ENCODE results near the gene CELSR1.
A peak's percentile ranks its signal among the peaks of the same experiment; 100 is the strongest.

Gene CELSR1, protein sequence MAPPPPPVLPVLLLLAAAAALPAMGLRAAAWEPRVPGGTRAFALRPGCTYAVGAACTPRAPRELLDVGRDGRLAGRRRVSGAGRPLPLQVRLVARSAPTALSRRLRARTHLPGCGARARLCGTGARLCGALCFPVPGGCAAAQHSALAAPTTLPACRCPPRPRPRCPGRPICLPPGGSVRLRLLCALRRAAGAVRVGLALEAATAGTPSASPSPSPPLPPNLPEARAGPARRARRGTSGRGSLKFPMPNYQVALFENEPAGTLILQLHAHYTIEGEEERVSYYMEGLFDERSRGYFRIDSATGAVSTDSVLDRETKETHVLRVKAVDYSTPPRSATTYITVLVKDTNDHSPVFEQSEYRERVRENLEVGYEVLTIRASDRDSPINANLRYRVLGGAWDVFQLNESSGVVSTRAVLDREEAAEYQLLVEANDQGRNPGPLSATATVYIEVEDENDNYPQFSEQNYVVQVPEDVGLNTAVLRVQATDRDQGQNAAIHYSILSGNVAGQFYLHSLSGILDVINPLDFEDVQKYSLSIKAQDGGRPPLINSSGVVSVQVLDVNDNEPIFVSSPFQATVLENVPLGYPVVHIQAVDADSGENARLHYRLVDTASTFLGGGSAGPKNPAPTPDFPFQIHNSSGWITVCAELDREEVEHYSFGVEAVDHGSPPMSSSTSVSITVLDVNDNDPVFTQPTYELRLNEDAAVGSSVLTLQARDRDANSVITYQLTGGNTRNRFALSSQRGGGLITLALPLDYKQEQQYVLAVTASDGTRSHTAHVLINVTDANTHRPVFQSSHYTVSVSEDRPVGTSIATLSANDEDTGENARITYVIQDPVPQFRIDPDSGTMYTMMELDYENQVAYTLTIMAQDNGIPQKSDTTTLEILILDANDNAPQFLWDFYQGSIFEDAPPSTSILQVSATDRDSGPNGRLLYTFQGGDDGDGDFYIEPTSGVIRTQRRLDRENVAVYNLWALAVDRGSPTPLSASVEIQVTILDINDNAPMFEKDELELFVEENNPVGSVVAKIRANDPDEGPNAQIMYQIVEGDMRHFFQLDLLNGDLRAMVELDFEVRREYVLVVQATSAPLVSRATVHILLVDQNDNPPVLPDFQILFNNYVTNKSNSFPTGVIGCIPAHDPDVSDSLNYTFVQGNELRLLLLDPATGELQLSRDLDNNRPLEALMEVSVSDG (N-terminal part only)

DNA sequence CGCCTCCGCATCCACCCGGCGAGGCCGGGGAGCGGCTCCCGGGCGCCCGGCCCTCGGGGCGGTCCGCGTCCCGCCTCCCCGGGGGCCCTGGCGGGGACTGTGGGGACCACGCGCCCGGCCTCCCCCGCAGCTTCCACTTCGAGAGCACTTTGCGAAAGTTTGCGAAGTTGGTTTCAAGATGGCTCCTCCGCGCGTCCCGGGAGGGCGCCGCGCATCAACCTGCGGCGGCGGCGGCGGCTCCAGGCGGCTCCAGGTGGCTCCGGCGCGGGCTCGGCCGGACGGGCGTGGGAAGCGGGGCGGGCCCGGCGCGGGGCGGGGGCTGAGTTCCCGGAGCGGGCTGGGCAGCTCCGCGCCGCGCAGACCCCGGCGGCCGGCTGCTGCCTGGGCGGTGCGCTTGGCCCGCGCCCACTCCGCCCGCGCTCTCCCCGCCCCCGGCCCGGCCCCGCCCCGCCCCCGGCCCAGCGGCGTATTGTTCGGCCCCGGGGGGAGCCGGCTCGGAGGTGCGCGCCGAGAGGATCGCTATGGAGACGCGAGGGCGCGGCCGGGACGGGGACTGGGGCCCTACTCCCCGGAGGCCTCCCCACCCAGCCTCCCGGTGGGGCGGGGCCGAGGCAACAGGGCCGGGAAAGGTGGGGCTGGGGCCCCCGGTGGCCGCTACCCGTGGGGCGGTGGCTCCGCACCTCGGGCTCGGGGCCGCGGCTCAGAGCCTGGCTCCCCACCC is at the start of gene CELSR1:
CELSR1 (minus strand) TSS at position 396 of the 721 bp plus-strand sequence. CDS start 450 bp downstream, outside the sequence.
- peak; percentile 10 for DNase-seq

DNA sequence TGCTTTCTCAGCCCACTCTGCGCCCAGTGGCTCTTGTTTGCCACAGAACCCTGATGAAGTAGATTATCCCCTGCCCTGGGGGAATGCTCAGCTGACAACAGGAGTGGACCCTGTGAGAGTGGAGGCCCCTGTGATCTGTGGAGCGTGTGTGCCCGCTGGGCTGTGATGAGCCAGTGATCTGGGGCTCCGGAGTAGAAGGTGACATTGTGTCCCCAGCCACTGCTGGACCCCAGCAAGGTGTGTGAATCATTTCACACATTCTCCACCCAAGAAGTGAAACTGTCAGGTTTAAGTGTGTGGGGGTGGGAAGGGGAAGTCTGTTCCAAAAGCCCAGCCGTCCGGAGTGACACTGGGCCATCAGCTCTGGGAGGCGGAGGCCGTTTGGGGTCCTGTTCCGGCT is 49.6 kb upstream of the CELSR1 start:
- no peak for DNase-seq

DNA sequence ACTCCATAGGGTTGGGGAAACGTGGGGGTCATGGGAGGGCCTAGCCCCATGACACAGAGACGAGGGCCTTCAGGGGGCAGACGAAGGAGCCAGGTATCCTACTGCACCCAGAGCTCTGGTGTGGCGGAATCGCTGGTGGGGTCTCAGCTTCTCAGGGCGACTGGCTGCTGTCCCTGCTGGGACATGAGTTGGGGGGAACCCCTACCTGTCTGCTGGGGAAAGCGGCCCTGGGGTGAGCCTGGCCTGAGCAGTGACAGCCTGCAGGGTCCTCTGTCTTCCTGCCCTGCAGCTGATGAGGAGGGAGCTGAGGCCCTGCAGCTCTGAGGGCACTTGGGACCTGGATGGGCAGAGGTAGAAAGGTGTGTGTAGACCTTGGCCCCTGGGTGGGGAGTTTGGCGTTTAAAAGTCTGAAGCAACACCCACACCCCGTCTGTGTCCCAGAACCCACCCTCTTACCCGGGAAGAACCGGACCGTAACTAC is 49.2 kb upstream of the CELSR1 start:
- no peak for DNase-seq

DNA sequence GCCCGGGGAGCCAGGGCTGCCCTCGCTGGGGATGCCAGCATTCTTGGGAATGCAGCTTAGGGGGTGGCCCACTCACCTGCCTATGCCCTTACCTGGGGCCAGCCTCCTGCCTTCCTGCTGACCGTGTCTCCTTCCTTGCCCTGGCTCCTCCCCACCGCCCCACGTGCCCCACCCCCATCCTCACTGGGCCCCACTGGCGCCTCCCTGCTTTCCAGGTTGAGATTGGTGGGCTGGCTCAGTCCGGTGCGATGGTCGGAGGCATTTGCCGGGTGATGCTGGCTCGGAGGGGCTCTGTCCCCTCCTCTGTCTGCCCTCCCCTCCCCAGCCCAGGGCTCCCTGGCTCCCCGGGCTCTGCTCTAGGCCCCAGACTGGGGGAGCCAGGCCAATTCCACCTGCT is 48.7 kb upstream of the CELSR1 start:
- no peak for DNase-seq

DNA sequence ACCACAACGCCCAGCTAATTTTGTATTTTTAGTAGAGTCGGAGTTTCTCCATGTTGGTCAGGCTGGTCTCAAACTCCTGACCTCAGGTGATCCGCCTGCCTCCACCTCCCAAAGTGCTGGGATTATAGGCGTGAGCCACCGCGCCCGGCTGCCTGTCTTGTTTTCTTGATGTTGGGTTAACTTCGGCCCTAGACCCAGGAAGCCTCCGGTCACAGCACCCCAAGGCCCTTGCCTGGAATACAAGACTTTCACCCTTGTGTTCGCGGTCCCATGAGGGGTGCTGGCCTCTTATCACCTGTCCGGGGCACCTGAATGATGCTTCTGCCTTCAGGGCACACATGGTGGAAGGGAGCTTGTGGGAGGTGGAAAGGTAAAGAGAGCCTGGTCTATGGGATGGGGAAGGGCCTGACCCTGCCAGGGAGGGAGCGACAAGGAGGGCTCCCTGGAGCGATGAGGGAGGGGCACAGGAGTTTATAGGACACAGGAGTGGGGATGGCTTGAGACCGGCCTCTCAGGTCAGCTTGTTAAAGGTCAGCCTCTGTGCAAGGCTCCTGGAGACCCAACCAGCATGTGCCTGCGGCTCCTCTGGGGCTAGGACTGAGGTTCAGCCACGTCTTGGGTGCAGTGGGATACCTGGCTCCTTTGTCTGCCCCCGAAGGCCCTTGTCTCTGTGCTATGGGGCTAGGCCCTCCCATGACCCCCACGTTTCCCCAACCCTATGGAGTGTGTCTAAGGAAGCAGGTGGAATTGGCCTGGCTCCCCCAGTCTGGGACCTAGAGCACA is 48.1 kb upstream of the CELSR1 start:
- no peak for DNase-seq

DNA sequence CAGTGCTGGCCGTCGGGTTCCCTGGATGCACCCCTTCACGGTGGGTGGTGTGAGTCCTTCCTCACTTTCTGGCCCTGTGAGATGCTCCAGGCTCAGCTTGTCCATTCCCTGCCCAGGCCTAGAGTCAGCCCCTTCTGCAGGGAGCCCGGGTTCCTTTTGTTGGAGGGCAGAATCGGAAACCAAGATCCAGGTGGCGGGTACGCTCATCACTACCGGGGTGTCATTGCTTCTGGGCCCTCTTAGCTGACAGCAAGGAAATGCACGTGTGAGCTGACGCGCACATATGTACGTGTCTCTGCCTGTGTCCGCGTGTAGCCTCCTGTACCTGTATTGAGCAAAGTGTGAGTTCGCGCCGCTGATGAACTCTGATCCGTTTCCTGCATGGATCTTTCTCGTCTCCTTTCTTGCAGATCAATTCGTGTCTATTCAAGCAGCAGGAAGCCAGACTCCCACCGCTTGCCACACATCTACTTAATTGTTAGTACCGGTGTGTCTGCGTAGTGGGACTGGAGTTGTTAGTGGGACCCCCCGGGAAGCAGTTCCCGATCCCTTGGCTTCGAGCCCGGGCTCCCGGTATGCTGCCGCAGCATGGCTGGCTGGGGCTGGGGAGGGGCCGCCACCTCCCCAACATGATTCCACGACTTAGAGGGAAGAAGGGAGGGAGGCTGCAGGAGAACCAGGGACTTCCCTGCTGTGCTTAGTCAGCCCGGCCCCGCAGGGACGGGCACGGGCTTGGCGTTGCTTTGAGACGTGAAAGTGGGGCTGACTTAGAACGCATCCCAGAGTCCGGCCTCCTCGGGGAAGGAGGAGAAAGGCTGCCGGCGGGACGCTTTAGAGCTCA is 46.9 kb upstream of the CELSR1 start:
- no peak for DNase-seq

DNA sequence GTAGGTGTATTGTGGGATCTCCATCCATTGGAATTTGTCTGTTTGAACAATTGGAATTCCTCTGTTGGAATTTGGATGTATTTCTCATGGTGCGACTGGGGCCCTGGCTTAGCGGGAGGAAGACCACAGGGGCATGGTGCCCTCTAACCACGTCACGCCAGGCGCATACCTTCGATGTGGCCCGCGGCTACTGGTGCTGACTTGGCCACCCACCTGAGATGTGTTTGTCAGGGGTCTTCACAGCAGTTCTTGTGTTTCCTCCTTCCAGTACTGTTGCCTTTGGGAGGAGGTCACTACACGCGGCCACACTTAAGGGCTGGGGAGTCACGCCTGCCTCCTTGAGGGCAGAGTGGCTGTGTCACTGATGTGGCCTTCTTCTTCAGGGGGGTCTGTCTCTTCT is 46.2 kb upstream of the CELSR1 start:
- no peak for DNase-seq

DNA sequence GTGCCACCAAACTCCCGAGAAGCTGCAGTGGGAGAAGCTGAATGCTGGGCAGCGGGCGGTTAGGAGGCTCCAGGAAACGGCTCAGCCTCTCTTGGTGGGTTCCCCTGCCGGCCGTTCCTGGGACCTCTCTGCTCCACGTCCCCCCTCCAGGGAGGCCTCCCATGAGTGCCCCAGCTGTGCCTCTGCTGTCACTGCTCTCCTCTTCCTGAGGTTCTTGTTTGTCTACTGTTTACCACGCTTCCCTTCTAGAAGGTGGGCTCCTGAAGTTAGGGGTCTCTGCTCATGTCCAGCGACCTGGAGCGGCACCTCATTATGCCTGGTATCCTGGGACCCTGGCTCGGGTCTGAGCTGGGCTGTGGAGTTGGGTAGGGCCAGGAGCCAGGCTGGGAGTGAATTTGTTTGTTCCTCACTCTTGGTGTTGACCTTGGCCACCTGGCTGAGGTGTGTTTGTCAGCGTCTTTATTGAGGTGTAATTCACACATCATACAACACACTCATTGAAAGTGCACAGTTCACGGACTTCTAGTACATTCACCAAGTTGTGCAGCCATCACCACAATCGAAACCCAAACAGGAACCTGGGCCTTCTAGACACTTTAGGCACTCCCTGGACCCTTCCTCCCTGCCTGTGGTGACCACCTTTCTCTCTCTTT is 45.0 kb upstream of the CELSR1 start:
- no peak for DNase-seq

DNA sequence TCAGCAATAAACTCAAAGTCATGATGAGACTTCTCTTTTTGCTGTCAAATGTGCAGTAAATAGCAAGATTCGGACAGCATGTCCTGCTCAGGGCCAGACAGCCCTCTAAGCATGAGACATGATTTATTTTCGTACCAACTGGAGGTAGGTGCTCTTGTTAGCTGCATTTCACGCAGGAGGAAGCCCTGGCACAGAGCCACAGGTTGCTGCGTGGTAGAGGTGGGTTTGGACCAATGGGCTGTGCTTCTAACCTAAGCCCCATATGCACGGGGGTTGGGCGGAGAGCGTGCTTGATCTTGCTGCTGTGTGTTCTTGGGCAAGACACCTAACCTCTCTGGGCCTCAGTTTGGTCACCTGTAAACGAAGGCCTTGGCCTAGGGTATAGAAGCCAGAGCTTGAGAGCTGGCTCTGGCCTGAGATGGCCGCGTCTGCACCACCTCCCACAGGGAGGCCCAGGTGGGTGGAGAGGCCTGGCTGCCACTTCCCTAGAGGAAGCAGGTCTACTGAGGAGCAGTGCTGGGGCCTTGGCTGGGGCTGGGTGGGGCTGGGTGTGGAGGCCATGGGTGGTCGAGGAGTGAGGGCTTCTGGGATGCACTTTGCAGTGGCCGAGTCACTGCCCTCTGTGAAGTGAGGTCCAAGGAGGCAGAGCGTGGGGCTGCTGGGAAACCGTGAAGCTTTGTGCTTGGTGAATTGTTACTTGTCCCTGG is 44.3 kb upstream of the CELSR1 start:
- no peak for DNase-seq

DNA sequence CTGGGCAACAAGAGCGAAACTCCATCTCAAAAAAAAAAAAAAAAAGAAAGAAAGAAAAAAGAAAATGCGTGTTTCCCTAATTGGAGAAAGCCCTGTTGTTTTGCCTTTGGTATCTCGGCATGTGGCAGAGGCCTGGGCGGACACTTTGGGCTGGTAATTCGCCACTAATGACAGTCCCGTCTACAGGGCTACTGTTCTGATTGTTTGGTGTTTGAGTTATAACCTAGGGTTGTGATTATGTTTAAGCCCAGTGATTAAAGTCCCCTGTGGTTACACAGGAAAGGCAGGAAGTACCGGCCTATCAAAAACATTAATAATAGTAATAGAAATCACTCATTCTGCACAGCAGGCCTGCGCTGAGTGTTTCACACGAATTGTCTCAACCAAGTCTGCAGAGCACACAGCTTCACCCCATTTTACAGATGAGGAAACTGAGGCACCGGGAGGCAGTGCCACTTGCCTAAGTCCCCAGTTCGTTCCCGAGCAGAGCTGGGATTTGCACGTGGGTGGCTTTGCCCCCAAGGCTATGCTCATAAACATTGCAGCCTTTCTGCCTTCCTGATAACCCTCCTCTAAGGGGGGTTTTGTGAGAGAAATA is 43.6 kb upstream of the CELSR1 start:
- DNase-seq = no peak

DNA sequence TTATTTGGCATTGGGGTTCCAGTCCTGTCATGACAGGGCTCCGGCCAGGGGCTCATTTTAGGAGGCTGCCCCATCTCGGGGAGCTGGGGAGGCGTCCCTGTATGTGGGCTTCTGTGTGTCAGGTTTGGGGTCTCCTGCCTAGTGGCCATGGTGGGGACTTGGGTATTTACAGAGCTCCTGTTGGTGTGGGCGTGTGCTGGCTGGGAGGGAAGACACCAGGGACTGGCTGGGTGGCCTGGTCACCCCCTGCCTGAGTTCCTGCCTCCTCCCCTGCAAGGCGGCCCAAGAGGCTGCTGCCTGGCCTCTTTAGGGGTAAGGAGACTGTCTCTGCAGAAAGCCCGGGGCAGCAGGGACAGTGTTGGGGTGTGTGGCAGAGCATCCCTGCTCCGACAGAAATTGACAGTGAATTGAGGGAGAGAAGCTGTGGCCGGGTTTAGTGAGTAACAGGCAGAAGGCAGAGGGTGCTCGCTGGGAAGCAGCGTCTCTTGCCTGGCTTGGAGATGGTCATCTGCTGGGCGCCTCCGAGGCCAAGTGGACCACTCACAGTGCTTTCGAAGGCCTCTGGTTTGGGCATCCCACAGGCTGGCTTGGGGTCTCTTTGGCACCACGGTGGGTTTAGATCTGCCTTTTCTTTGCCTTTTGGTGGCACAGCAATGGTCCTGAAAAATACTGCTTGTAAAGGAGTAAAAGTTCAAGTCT is 42.5 kb upstream of the CELSR1 start:
- DNase-seq = no peak

DNA sequence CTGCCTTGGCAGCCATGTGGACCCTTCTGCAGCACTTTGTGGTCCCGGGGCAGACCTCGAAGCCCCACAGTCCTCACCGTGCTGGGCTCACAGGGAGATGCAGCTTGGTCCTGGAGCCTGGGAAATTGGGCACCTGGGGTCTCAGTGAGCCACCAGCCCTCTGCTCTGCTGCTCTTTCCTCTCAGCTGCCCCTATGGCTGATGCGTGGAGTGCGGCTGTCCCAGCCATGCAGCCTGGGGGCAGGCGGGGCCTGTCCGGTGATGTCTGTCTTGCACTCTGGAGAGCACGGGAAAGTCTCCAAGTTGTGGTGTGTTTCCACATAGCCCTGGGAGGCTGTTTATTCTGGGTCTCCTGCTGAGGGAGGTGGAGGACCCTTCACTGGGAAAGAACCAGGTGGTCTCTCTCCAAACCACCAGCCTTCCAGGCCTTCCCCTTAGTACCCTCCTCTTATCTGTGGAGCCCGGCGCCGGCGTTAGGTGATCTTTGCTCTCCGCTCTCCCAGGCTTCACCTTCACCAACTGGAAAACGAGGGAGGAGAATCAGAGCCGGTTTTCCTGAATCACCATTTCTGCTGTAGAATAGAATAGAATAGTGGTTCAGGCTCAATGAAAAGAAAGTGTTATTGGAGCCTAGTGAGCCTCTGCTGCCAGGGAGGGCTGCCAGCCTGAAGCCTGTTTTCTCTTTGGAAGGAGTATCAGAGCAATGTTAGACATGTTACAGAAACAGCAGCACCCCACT is 41.6 kb upstream of the CELSR1 start:
- DNase-seq = no peak

DNA sequence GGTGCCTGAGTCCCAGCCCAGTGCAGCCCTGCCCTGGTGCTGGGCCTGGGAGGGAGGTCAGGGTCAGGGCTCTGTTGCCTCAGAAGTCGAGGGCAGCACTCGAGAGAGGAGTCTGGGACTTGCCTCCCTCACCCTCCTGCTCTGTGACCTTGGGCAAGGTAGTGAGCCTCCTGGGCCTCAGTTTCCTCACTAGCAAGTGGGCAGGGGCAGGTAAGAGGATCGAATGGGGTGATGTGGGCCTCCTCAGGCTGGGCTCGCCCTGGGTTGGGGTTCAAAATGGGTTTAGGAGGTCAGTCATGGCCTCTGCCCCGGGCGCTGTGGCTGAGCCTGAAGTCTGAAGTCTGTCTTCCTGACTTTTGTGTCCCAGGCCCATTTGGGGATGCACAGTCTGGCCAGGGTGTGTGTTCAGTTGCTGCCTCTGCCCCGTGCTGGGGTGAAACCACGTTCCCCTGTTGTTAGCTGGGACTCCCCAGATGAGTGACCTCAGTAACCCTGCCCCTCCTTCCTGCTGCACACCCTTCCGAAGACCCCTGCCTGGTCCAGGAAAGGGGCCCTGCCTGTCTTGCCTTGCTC is 40.9 kb upstream of the CELSR1 start:
- no peak for DNase-seq

DNA sequence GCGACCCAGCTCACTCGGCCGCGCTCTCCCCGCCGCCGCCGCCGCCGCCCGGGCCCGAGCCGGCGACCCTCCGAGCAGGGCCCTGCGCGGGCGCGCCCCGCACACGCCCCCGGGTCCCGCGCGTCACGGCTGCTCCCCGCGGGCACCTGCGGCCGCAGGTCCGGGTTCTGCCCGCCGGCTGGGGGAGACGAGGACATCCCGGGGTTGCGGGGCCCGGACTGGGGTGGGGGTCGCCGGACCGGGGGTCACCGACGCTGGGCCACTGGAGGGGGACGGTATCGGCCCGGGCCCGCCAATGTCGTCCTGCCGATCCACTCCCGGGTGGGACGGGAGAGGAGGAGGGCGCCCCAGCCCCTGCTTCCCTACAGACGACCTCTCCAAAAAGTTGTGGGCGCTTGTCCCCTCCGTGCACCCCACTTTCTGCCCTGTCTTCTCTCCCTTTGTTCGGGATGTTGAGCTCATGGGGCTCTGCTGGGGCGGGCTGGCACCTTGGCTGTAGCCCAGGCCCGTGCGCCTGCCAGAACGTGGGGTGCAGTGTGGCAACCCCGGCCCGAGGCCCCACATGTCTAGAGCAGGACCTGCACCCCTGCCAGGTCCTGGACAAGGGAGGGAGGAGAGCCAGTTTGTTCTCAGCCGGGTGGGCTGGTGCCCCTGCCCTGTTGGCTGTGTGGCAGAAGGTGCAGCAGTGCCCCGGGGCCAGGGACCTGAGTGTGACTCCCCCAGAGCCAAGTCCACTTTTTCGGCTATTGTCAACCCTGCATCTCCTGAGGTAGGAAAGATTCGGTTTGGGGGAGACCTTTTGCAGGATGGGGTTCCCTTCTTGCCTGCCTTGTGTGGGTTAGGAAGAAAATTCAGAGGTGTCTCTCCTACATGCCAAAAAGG is 40.2 kb upstream of the CELSR1 start:
- DNase-seq = no peak

DNA sequence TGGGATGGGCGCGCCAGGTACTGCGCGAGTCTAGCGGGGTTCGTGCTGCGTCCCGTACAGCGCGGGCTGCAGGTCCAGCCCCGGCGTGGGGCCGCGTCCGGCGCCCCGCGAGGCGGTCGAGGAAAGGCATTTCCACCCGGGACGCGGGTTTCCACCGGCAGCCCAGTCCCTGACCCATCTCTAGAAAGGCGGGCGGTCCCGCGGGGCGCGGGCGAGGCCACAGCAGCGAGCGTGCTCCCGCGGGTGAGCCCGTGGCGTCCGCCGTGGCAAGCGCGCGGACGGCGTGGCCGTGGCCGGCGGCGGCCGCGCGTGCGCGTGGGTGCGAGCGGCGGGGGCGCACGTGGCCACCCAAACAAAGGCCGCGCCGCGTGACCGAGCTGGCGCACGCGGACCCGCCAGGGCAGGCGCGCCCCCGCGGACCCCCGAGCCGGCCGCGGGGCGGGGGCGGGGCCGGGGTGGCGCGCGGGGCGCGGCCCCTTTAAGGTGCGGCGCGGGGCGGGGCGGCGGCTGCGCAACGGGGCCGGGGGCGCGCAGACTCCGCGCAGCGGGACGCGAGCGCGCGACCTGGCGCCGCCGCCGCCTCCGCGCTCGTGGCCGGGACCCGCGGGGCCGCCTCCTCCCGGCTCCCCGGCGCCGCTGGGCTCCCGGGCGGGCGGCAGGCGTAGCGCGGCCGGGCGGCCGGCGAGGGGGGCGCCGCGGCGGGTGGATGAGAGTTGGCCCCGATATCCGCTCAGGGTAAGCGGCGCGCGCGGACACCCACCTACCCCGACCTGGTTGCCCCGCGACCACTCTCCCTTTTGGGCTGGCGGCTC is 39.3 kb upstream of the CELSR1 start:
- DNase-seq = peak; percentile 76

All from CD4-positive, alpha-beta T cell treated with Interleukin-12 subunit alpha and Interleukin-12 subunit beta, for 1 hour (primary cell).